ENCODE measurements around the gene SDCBP2.

The SDCBP2 gene

GRCh38 chr20:1328680-1329330, at the start of gene SDCBP2:
TSS of gene SDCBP2 (minus strand) at chr20:1329139. CDS start at chr20:1320416, 8,723 bp downstream.
- in situ Hi-C loops (cut with HindIII; ENCODE audit: low sequenced_read_pairs) = no loop called here

- in situ Hi-C loops (cut with HindIII; ENCODE audit: low sequenced_read_pairs) = no loop called here
These were observed 49.8 kb upstream of the SDCBP2 start for GRCh38 chr20:1378735-1379125.

- in situ Hi-C loops (cut with HindIII; ENCODE audit: low sequenced_read_pairs) = no loop called here
These were observed 49.2 kb upstream of the SDCBP2 start for GRCh38 chr20:1377984-1378734.

GRCh38 chr20:1377341-1377871, 48.5 kb upstream of the SDCBP2 start:
- in situ Hi-C loops (cut with HindIII; ENCODE audit: low sequenced_read_pairs) = no loop called here

DNA sequence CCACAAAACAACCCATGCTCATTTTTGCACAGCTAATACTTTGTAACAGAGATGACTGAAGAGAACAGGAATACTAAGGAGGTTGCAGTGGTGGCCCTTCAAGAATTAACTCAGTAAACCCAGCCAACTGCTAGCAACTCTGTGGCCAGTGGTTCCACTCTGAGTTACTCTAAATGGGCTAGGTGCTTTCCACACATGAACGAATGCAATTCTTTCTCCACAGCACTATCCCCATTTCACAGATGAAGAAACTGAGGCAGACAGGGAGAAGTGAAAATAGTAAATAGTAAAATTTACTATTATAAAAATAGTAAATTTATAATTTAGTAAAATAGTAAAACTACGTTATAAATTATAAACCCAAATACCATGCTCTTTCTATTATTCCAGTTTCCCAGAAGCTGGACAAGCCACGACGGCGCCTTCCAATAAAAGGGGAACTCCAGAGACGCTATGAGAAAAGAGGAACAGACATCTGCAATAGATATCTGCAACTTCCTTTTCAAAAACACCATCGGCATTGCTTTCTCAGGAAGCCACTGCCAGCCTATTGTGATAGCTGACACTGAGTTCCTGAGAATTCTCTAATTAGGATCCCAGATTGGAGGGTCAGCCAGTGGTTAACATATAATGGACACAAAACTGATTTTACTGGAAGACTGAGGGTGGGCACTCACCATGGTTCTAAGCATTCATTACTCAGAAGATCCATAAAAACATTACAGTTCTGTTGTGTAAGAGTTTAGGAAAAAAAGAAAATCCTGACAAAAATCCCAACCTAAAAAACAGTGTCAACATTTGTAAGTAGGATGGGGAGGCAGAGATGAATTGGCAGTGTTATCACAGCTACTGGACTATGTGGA, 47.7 kb upstream of the SDCBP2 start:
- in situ Hi-C loops (cut with HindIII; ENCODE audit: low sequenced_read_pairs) = no loop called here

DNA sequence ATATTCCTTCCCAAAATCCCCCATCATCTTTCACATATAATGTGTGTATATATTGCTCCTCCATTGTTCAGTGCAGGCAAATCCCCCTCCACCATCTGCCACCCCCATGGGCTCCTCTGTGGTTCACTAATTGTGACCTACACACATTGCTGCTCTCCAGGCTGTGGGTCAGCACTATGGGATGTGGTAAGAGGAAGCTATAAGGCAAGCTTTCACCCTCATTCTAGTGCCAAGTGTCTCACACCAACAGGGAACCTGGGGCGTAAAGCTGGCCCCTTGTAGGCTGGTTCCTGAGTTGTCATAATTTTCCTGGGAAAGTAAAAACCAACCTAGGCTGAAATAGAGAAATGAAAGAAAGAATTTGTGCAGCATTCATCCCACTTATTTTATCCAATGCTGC, 47.1 kb upstream of the SDCBP2 start:
- in situ Hi-C loops (cut with HindIII; ENCODE audit: low sequenced_read_pairs) = no loop called here

DNA sequence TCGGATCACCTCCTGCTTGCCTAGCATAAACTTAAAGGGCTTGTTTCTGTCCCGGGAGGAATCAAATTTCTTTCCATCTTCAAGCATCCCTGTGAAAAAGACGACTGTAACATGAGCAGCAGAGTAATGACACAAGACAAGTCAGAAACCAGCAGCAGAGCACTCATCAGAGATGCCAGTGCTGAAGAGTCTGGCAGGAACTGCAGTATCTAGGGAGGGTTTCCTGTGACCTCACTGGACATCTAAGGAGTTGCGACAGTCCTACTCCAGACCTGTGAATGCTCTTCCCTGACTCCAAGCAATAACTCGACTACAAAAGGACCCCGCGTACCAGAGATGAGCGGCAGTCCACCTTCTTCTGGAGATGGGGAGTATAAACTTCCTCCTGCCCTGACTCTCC, 46.6 kb upstream of the SDCBP2 start:
- in situ Hi-C loops (cut with HindIII; ENCODE audit: low sequenced_read_pairs) = no loop called here

GRCh38 chr20:1374246-1374645, 45.3 kb upstream of the SDCBP2 start:
- in situ Hi-C loops (cut with HindIII; ENCODE audit: low sequenced_read_pairs) = no loop called here

GRCh38 chr20:1373614-1374013, 44.7 kb upstream of the SDCBP2 start:
- in situ Hi-C loops (cut with HindIII; ENCODE audit: low sequenced_read_pairs) = no loop called here

DNA sequence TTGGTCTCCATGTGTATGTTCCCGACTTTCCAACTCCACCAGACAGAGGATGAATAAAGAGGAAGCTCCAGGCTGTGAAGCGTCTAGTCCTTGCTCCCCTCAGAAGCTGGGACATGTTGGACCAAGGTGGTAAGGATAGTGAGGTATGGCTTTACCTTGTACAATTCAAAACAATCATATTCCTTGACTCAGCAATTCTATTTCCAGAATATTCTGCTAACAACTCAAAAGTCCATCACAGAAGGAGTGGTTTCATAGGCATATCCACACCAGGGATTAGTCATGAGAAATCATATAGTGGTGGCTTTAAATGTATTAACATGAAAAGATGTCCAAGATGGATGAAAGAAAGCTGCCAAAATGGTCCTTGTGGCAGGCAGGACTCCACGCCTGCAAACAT, 44.1 kb upstream of the SDCBP2 start:
- in situ Hi-C loops (cut with HindIII; ENCODE audit: low sequenced_read_pairs) = no loop called here

- in situ Hi-C loops (cut with HindIII; ENCODE audit: low sequenced_read_pairs) = no loop called here
These were observed 43.0 kb upstream of the SDCBP2 start for GRCh38 chr20:1371830-1372539.

DNA sequence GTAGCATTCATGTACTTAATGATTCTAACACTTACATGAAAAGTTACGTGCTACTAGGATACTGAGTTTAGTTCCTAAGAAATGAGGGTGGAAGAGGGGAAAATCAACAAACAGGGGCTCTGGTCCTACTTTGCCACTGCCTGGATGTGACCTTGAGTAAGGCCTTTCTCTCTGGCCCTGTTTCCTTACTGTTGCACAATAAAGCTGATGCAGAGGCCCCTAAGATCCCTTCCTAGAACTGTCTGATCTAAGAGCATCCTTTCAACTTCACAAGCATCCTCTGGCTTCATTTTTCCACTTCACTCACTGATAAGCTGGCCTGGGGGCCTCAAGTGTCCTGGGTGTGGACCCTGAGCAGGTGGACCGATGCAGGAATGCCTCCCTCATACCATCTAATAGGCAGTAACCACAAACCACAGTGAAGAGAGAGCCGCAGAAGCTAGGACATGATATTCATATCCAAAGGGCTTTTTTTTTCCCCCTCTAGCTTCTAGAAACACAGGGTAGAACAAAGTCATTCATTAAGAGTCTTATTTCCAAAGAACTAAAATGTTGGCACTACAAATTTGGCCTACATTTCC, 42.4 kb upstream of the SDCBP2 start:
- in situ Hi-C loops (cut with HindIII; ENCODE audit: low sequenced_read_pairs) = no loop called here

DNA sequence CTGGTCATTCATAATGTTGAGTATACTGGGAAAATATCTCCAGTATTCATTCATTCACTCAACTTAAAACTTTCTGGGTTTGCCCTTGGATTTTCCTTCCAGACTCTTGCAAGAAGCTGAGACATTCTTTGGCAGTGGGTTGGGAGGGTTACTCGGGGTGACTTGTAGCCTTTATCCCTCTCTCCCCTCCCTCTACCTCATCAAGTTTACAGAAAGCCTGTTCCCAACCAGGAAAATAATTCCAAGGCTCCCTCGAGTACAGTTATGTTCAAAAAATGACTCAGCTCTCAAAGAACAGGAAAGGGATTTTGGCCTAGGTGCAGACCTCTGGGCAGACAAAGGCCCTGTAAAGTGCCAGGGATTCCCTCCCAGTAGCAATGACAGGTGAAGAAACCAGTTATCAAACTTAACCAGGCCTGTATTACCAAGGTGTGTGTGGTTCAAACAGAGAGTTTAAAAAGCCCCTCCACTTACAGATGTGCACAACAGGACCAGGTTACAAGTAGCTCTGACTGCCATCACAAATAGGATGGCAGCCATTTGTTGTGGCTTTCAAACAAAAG, 41.7 kb upstream of the SDCBP2 start:
- in situ Hi-C loops (cut with HindIII; ENCODE audit: low sequenced_read_pairs) = no loop called here

DNA sequence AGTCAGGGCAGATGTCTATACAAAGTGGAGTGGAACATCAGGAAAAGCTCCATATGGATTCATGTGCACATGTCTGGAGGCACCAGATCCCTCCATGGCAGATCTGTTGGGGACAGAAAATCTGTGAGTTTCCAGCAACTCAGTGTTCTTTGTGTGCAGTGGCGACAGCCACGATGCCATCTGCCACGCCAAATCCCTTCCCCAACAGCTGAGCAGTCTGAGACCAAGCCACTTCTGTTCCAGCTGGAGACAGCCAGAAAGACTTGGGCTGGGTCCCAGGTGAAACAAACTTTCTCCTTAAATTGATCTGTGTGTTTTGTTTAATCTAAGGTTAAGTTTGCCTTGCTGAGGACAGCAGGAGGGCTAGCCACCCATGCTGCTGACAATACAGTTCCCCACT, 41.0 kb upstream of the SDCBP2 start:
- in situ Hi-C loops (cut with HindIII; ENCODE audit: low sequenced_read_pairs) = no loop called here

DNA sequence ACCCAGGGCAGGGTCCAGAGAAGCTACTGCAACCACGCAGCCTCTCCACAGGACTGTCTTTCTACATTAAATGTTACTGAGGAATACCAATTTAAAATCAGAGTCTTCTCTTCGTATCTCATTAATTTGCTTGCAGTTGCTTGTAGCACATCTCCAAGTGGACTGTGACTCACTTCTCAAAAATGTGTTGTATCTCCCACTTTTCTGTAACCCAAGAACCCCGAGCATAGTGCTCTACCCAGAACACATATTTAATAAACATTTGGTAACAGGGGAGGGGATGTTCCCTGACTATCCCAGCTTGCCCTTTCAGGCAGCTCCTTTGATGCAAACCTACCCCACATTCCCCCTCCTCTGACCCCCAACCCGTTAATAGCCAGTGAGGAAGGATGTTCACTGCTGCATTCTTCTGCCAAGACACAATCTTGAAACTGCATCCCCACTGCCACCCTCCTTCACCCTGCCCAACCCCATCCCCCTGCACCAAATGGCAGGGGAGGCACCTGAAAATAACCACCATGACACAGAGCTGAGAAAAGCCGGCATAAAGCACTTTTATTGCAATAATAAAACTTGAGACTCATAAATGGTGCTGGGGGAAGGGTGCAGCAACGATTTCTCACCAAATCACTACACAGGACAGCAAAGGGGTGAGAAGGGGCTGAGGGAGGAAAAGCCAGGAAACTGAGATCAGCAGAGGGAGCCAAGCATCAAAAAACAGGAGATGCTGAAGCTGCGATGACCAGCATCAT, 39.7 kb upstream of the SDCBP2 start:
- in situ Hi-C loops (cut with HindIII; ENCODE audit: low sequenced_read_pairs) = no loop called here

DNA sequence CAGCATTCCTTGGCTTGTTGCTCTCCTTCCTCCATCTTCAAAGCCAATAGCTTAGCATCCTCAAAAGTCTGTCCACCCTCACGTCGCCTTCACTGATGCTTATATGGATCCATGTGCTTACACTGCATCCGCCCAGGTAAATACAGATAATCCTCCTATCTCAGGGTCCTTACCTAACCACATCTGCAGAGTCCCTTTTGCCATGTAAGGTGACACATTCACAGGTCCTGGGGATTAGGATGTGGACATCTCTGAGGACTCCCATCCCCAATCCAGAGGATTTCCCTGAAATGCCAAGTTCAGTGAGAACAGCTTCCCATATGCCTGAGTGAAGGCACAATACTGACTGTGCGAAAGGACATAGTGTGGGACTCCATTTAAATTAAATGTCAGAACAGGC, 38.5 kb upstream of the SDCBP2 start:
- in situ Hi-C loops (cut with HindIII; ENCODE audit: low sequenced_read_pairs) = no loop called here

- in situ Hi-C loops (cut with HindIII; ENCODE audit: low sequenced_read_pairs) = no loop called here
These were observed 35.2 kb upstream of the SDCBP2 start for GRCh38 chr20:1364106-1364505.

- in situ Hi-C loops (cut with HindIII; ENCODE audit: low sequenced_read_pairs) = no loop called here
These were observed 34.6 kb upstream of the SDCBP2 start for GRCh38 chr20:1363522-1363921.

DNA sequence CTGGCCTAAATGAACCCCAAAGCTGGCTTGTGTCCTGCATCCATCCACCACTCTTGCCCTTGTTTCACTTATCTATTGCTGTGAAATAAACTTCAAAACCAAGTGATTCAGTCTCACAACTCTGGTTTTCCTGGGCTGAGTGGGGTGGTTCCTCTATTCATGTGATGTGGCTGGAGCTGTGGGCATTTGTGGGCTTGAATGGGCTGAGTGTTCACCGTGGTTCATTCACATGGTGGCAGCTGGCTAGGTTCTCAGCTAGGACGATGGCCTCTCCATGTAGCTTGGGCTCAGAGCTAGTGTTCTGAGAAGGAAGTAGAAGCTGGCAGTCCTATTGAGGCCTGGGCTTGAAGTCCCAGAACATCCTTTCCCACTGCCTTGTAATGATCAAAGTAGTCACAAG, 33.5 kb upstream of the SDCBP2 start:
- in situ Hi-C loops (cut with HindIII; ENCODE audit: low sequenced_read_pairs) = no loop called here
